ENCODE results near the gene DPYD.

The DPYD gene

DNA sequence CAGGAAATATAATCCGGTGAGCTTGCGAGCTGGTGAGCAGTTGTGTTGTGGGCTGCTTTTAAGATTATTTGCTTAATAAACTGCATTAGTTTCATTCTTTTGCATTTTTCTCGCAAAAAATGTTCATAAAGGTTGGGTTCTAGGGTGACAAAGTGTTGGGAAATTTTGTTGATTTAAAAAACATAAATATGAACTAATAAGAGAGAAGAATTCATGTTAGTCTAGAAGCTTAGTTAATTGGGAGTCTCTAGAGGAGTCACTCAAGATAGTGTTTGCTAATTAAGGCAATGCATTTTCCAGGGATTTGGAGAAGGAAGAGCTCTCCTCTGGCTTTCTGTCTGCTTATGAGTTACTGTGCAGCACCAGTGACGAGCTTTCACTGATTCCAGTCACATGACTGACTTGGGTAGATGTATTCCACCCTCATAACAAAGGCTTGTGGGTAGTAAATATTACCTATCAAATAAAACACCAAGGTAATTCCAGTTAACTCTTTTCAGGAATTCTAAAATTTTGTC lies 782.3 kb downstream of the DPYD start:
- CTCF ChIA-PET = interaction anchor here (0.6 to 1.4 kb wide), 3 partner anchors 12 to 52 kb away, joined by 3 read pairs; no protein-coding TSS in a partner anchor
- no peak for DNase-seq (ENCODE audit: extremely low spot score)
- POLR2A ChIA-PET = interaction anchor here (1.1 kb wide), 1 partner anchor 12 kb away, joined by 3 read pairs; no protein-coding TSS in a partner anchor
- TF ChIP-seq L3MBTL2 (conservative IDR thresholded peaks at IDR 0.05) (no peak), HDGF (IDR thresholded peaks at IDR 0.05; ENCODE audit: borderline replicate concordance) (no peak), SUZ12 (IDR thresholded peaks at IDR 0.05) (no peak), ELF4 (IDR thresholded peaks at IDR 0.05) (no peak), ARNT (IDR thresholded peaks at IDR 0.05) (no peak), SP1 (IDR thresholded peaks at IDR 0.05) (no peak), ZNF384 (IDR thresholded peaks at IDR 0.05) (no peak), NFRKB (IDR thresholded peaks at IDR 0.05) (no peak), LEF1 (IDR thresholded peaks at IDR 0.05; ENCODE audit: borderline replicate concordance) (no peak)

DNA sequence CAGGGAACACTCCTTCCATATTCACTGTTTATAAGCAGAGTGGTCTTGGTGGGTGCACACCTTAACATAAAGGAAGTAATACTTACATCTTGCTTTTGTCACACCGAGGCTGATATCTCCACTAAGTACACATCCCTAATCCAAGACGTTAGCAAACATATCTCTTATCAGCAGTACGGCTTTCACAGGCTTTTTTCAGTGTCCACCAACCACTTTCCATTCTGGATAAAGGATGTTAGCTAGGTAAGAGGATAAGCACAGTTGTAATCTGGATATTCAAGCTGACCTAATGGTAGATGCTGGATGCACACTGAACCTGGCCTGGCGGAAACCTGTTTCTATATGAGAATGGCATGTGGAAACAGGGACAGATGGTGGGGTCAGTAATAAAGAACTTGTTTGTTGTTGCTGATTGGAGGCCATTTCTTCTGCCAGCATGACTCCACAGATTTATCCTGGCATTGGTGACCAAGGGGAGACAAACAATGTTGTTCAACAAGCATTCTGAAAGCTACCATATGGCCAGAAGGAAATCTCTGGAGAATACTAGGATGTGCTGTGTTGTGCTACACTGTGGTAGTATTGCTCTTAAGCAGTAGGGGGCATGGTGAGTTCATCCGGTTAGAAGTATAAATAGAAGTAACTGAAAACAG lies 782.8 kb downstream of the DPYD start:
- POLR2A ChIA-PET = interaction anchor here (1.1 kb wide), 1 partner anchor 12 kb away, joined by 3 read pairs; no protein-coding TSS in a partner anchor
- DNase-seq (ENCODE audit: extremely low spot score) = peak; percentile 67

DNA sequence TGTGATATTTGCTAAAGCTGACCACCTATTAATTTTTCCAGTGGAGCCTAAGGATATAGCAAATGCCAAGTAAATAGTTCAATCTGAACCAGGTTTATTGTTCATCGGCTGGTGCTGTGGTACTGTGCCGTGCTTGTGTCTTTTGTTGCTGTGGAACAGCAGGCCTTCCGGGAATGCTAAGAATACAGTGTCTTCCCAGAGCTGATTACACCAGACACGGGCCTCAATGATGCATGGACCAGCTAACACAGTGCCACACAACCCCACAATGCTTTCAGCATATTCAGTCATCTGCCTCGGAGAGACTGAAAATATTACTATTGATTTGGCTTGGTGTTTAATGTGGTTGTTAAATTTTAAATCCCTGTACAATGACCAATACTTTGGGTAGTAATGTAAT lies 783.8 kb downstream of the DPYD start:
- POLR2A ChIA-PET = no interaction called here
- CTCF ChIA-PET = interaction anchor here (0.9 kb wide), 1 partner anchor 311 kb away, joined by 3 read pairs; no protein-coding TSS in a partner anchor
- no peak for TF ChIP-seq SUZ12 (IDR thresholded peaks at IDR 0.05)
- TF ChIP-seq HDGF (IDR thresholded peaks at IDR 0.05; ENCODE audit: borderline replicate concordance) = no peak
- no peak for TF ChIP-seq ELF4 (IDR thresholded peaks at IDR 0.05)
- DNase-seq (ENCODE audit: extremely low spot score) = no peak

More for the DNA sequence above, 782.8 kb downstream of the DPYD start:
- no peak for TF ChIP-seq SUZ12 (IDR thresholded peaks at IDR 0.05)
- no peak for TF ChIP-seq FOXA1 (IDR thresholded peaks at IDR 0.05)
- TF ChIP-seq CTBP1 (IDR thresholded peaks at IDR 0.05; ENCODE audit: borderline replicate concordance) = no peak
- no peak for TF ChIP-seq HDGF (IDR thresholded peaks at IDR 0.05; ENCODE audit: borderline replicate concordance)
- no peak for TF ChIP-seq LEF1 (IDR thresholded peaks at IDR 0.05; ENCODE audit: borderline replicate concordance)
- TF ChIP-seq, protein P1, sequence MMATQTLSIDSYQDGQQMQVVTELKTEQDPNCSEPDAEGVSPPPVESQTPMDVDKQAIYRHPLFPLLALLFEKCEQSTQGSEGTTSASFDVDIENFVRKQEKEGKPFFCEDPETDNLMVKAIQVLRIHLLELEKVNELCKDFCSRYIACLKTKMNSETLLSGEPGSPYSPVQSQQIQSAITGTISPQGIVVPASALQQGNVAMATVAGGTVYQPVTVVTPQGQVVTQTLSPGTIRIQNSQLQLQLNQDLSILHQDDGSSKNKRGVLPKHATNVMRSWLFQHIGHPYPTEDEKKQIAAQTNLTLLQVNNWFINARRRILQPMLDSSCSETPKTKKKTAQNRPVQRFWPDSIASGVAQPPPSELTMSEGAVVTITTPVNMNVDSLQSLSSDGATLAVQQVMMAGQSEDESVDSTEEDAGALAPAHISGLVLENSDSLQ (IDR thresholded peaks at IDR 0.05) = no peak
- TF ChIP-seq SP1 (IDR thresholded peaks at IDR 0.05) = no peak
- TF ChIP-seq ZNF384 (IDR thresholded peaks at IDR 0.05) = no peak
- no peak for TF ChIP-seq BHLHE40 (IDR thresholded peaks at IDR 0.05; ENCODE audit: borderline replicate concordance)
- TF ChIP-seq L3MBTL2 (conservative IDR thresholded peaks at IDR 0.05) = no peak
- TF ChIP-seq TARDBP (IDR thresholded peaks at IDR 0.05) = no peak
- TF ChIP-seq ELF4 (IDR thresholded peaks at IDR 0.05) = no peak
- no peak for TF ChIP-seq FOXK2 (IDR thresholded peaks at IDR 0.05)
- TF ChIP-seq NFRKB (IDR thresholded peaks at IDR 0.05) = no peak
- TF ChIP-seq ARNT (IDR thresholded peaks at IDR 0.05) = no peak
- no peak for TF ChIP-seq FOXM1 (IDR thresholded peaks at IDR 0.05; ENCODE audit: borderline replicate concordance)
- CTCF ChIA-PET = interaction anchor here (0.6 to 1.4 kb wide), 3 partner anchors 13 to 52 kb away, joined by 3 read pairs; no protein-coding TSS in a partner anchor

DNA sequence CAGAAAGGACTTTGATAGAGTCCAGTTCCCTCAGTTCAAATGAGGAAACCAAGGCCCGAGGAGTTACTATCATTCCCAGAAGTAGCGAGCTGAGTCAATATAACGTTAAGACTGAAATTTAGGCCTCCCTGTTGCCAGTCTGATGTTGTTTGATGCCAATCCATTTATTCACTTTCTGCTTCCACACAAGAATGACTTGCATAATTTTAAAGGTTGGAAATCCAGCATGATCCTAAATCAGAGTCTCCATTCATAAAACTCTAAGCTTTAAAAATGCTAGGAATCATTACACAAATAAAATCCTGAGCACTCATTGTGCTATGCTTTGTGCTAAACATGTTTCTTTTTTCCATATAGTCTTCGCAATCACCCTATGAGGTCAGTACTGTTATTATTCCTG lies 784.9 kb downstream of the DPYD start:
- DNase-seq (ENCODE audit: extremely low spot score) = no peak
- CTCF ChIA-PET = interaction anchor here (0.9 kb wide), 1 partner anchor 312 kb away, joined by 3 read pairs; no protein-coding TSS in a partner anchor
- POLR2A ChIA-PET = no interaction called here
- TF ChIP-seq SP1 (IDR thresholded peaks at IDR 0.05) = no peak
- TF ChIP-seq, protein P1 (IDR thresholded peaks at IDR 0.05) = no peak
- no peak for TF ChIP-seq FOXK2 (IDR thresholded peaks at IDR 0.05)
- TF ChIP-seq CTBP1 (IDR thresholded peaks at IDR 0.05; ENCODE audit: borderline replicate concordance) = no peak
- TF ChIP-seq BHLHE40 (IDR thresholded peaks at IDR 0.05; ENCODE audit: borderline replicate concordance) = no peak
- no peak for TF ChIP-seq SUZ12 (IDR thresholded peaks at IDR 0.05)
- TF ChIP-seq NFRKB (IDR thresholded peaks at IDR 0.05) = no peak

DNA sequence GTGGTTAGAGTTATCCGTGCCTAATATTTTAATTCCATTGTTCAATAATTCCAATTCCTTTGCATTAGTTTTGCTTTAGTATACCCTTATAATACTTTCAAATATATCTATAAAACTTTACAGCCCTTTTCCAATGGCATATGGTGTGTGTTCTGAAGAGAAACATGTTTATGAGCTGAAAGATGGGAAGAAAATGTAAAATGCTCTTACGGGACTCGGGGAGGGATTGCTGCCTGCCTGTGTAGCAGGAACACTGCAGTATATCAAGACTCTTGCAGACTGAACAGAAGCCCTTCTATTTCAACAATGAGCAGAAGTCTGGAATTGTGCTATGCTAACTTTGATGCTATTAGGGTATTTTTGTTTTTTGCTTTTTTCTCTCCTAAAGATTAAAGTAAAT lies 792.4 kb downstream of the DPYD start:
- TF ChIP-seq SP1 (IDR thresholded peaks at IDR 0.05) = no peak
- TF ChIP-seq SUZ12 (IDR thresholded peaks at IDR 0.05) = no peak
- TF ChIP-seq, protein P1 (IDR thresholded peaks at IDR 0.05) = no peak
- no peak for TF ChIP-seq LEF1 (IDR thresholded peaks at IDR 0.05; ENCODE audit: borderline replicate concordance)
- no peak for TF ChIP-seq ZNF384 (IDR thresholded peaks at IDR 0.05)
- no peak for TF ChIP-seq CTBP1 (IDR thresholded peaks at IDR 0.05; ENCODE audit: borderline replicate concordance)
- no peak for TF ChIP-seq L3MBTL2 (conservative IDR thresholded peaks at IDR 0.05)
- no peak for TF ChIP-seq FOXM1 (IDR thresholded peaks at IDR 0.05; ENCODE audit: borderline replicate concordance)
- no peak for TF ChIP-seq TARDBP (IDR thresholded peaks at IDR 0.05)
- TF ChIP-seq ELF4 (IDR thresholded peaks at IDR 0.05) = no peak
- TF ChIP-seq HDGF (IDR thresholded peaks at IDR 0.05; ENCODE audit: borderline replicate concordance) = no peak
- TF ChIP-seq FOXK2 (IDR thresholded peaks at IDR 0.05) = no peak
- no peak for TF ChIP-seq FOXA1 (IDR thresholded peaks at IDR 0.05)
- TF ChIP-seq ARNT (IDR thresholded peaks at IDR 0.05) = no peak
- TF ChIP-seq BHLHE40 (IDR thresholded peaks at IDR 0.05; ENCODE audit: borderline replicate concordance) = no peak
- ChIA-PET POLR2A (no interaction called here), CTCF (no interaction called here)
- no peak for DNase-seq (ENCODE audit: extremely low spot score)

All from HEK293T (cell line).